Activated naive CD4-positive, alpha-beta T cell treated with anti-CD3 and anti-CD28 coated beads, Interleukin-2, amount 10 ng/mL, durations not matched to agents 7 days and 5 days (primary cell): Measurements from ENCODE around the gene WNK4.
"Not testable (repeated sequence)": the region's sequence is repeated elsewhere in the genome, so short reads cannot be mapped to it uniquely, and the experiment has no call there.

Source experiments
- CTCF ChIA-PET: fragments of 350-600 bp; sonication (Branson Sonifier 250); formaldehyde crosslinking; loops from one replicate; lab custom pipeline; 2021; ENCODE audit warnings: antibody characterized with exemption; lab: Charles Lee
- DNase-seq: peaks from one replicate; pipeline ENCODE4 v3.0.0-alpha.2; 2020
- H3K27ac Mint-ChIP-seq: one replicate; pipeline ENCODE4 v1.8.0; 2021; ENCODE audit warnings: mild to moderate bottlenecking, moderate library complexity, mixed read lengths
- H3K27me3 Mint-ChIP-seq: one replicate; pipeline ENCODE4 v1.8.0; 2021; ENCODE audit warnings: mild to moderate bottlenecking, mixed read lengths
- H3K36me3 Mint-ChIP-seq: one replicate; pipeline ENCODE4 v1.8.0; 2021; ENCODE audit warnings: mixed read lengths
- H3K4me1 Mint-ChIP-seq: one replicate; pipeline ENCODE4 v1.8.0; 2021; ENCODE audit warnings: mixed read lengths
- H3K4me3 Mint-ChIP-seq: one replicate; pipeline ENCODE4 v1.8.0; 2021; ENCODE audit warnings: mild to moderate bottlenecking, moderate library complexity, mixed read lengths
- H3K9me3 Mint-ChIP-seq: one replicate; pipeline ENCODE4 v1.8.0; 2021; ENCODE audit warnings: mixed read lengths

The WNK4 gene

GRCh38 chr17:42759982-42760651 is 20.3 kb upstream of the WNK4 start:
- CTCF ChIA-PET = interaction anchor here (1.0 to 5.3 kb wide), 3 partner anchors 10 to 182 kb away, joined by 3 to 77 read pairs (median 3); partner anchors contain the start of gene PSMC3IP
- no peak for DNase-seq
- Mint-ChIP-seq H3K27ac (no peak overlapping the region), H3K4me3 (no peak overlapping the region), H3K27me3 (peaks cover 92% of the 10 kb centered on the region), H3K9me3 (no peaks in the 10 kb centered on the region), H3K36me3 (no peaks in the 10 kb centered on the region), H3K4me1 (peaks cover 12% of the 10 kb centered on the region)

- Mint-ChIP-seq H3K4me3 (peak within 1 kb of the TSS; percentile 41), H3K27ac (no peak within 1 kb of the TSS), H3K27me3 (peaks cover 89% of the 10 kb centered on the region), H3K36me3 (no peaks in the 10 kb centered on the region), H3K9me3 (no peaks in the 10 kb centered on the region), H3K4me1 (peaks cover 12% of the 10 kb centered on the region)
- CTCF ChIA-PET = interaction anchor here (0.9 to 5.3 kb wide), 6 partner anchors 11 to 182 kb away, joined by 3 to 77 read pairs (median 3); partner anchors contain the start of gene PSMC3IP
- DNase-seq = peak; percentile 38
These were observed 19.5 kb upstream of the WNK4 start, which contains the start of gene RAMP2 for GRCh38 chr17:42760652-42761581. TSS of gene RAMP2 (plus strand) at chr17:42761227. CDS start at chr17:42761262, 35 bp downstream.

- Mint-ChIP-seq H3K4me3 (peak overlapping the region; percentile 28), H3K36me3 (no peaks in the 10 kb centered on the region), H3K27me3 (peaks cover 91% of the 10 kb centered on the region), H3K27ac (no peak overlapping the region), H3K9me3 (no peaks in the 10 kb centered on the region), H3K4me1 (peaks cover 12% of the 10 kb centered on the region)
- CTCF ChIA-PET = interaction anchor here (0.9 to 5.3 kb wide), 6 partner anchors 11 to 183 kb away, joined by 3 to 77 read pairs (median 11); partner anchors contain the start of genes PSMC3IP and VPS25
- no peak for DNase-seq
These were observed 18.8 kb upstream of the WNK4 start for GRCh38 chr17:42761638-42762037.

GRCh38 chr17:42766124-42766523 is 14.3 kb upstream of the WNK4 start:
- H3K27ac Mint-ChIP-seq = no peak overlapping the region
- peaks cover 8% of the 10 kb centered on the region for H3K4me1 Mint-ChIP-seq
- no peaks in the 10 kb centered on the region for H3K9me3 Mint-ChIP-seq
- H3K4me3 Mint-ChIP-seq = no peak overlapping the region
- DNase-seq = no peak
- no peaks in the 10 kb centered on the region for H3K36me3 Mint-ChIP-seq
- CTCF ChIA-PET = no interaction called here
- peaks cover 69% of the 10 kb centered on the region for H3K27me3 Mint-ChIP-seq

GRCh38 chr17:42767512-42767911 is 12.9 kb upstream of the WNK4 start:
- H3K27ac Mint-ChIP-seq = no peak overlapping the region
- no peaks in the 10 kb centered on the region for H3K36me3 Mint-ChIP-seq
- H3K27me3 Mint-ChIP-seq = peaks cover 56% of the 10 kb centered on the region
- CTCF ChIA-PET = no interaction called here
- H3K9me3 Mint-ChIP-seq = no peaks in the 10 kb centered on the region
- peaks cover 10% of the 10 kb centered on the region for H3K4me1 Mint-ChIP-seq
- no peak overlapping the region for H3K4me3 Mint-ChIP-seq
- DNase-seq = no peak

GRCh38 chr17:42768006-42768405 is 12.4 kb upstream of the WNK4 start:
- peaks cover 13% of the 10 kb centered on the region for H3K4me1 Mint-ChIP-seq
- H3K36me3 Mint-ChIP-seq, H3K4me3 Mint-ChIP-seq, H3K27ac Mint-ChIP-seq, CTCF ChIA-PET, H3K9me3 Mint-ChIP-seq, DNase-seq: not testable (repeated sequence)
- peaks cover 51% of the 10 kb centered on the region for H3K27me3 Mint-ChIP-seq

- CTCF ChIA-PET = interaction anchor here (1.4 kb wide), 1 partner anchor 192 kb away, joined by 3 read pairs; no protein-coding TSS in a partner anchor
These were observed 10.4 kb upstream of the WNK4 start for GRCh38 chr17:42769964-42770363.

GRCh38 chr17:42772945-42773289 is 7.5 kb upstream of the WNK4 start:
- Mint-ChIP-seq H3K4me1 (peaks cover 37% of the 10 kb centered on the region), H3K36me3 (peaks cover 35% of the 10 kb centered on the region), H3K27ac (peak overlapping the region; percentile 90), H3K4me3 (peak overlapping the region; percentile 97), H3K9me3 (no peaks in the 10 kb centered on the region), H3K27me3 (peaks cover 11% of the 10 kb centered on the region)
- no peak for DNase-seq
- CTCF ChIA-PET = interaction anchor here (1.6 to 2.6 kb wide), 3 partner anchors 10 to 194 kb away, joined by 6 to 18 read pairs (median 9); no protein-coding TSS in a partner anchor

More at GRCh38 chr17:42769964-42770363, 10.4 kb upstream of the WNK4 start:
- Mint-ChIP-seq H3K27me3 (peaks cover 35% of the 10 kb centered on the region), H3K36me3 (peaks cover 18% of the 10 kb centered on the region), H3K4me1 (peaks cover 30% of the 10 kb centered on the region)
- H3K4me3 Mint-ChIP-seq, DNase-seq, H3K27ac Mint-ChIP-seq, H3K9me3 Mint-ChIP-seq: not testable (repeated sequence)

- Mint-ChIP-seq H3K9me3 (no peaks in the 10 kb centered on the region), H3K36me3 (peaks cover 38% of the 10 kb centered on the region), H3K4me1 (peaks cover 37% of the 10 kb centered on the region), H3K27me3 (peaks cover 6% of the 10 kb centered on the region), H3K4me3 (peak within 1 kb of the TSS; percentile 97), H3K27ac (peak within 1 kb of the TSS; percentile 90)
- CTCF ChIA-PET = interaction anchor here (1.6 to 2.6 kb wide), 3 partner anchors 11 to 195 kb away, joined by 6 to 18 read pairs (median 9); no protein-coding TSS in a partner anchor
- DNase-seq = peak; percentile 80
These were observed 6.9 kb upstream of the WNK4 start, which contains the start of gene VPS25 for GRCh38 chr17:42773290-42774035. TSS of gene VPS25 (plus strand) at chr17:42773449. CDS start at chr17:42773476, 27 bp downstream.

- peaks cover 37% of the 10 kb centered on the region for H3K4me1 Mint-ChIP-seq
- H3K9me3 Mint-ChIP-seq = no peaks in the 10 kb centered on the region
- peak overlapping the region; percentile 97 for H3K4me3 Mint-ChIP-seq
- peak overlapping the region; percentile 90 for H3K27ac Mint-ChIP-seq
- H3K27me3 Mint-ChIP-seq = peaks cover 2% of the 10 kb centered on the region
- no peak for DNase-seq
- CTCF ChIA-PET = interaction anchor here (1.6 to 2.6 kb wide), 3 partner anchors 11 to 196 kb away, joined by 6 to 18 read pairs (median 9); no protein-coding TSS in a partner anchor
- H3K36me3 Mint-ChIP-seq = peaks cover 44% of the 10 kb centered on the region
These were observed 6.2 kb upstream of the WNK4 start for GRCh38 chr17:42774066-42774745.

GRCh38 chr17:42775534-42776098 is 4.8 kb upstream of the WNK4 start:
- H3K4me1 Mint-ChIP-seq = peaks cover 43% of the 10 kb centered on the region

GRCh38 chr17:42778570-42778969 is 1.8 kb upstream of the WNK4 start:
- H3K27me3 Mint-ChIP-seq = peaks cover 45% of the 10 kb centered on the region
- H3K36me3 Mint-ChIP-seq = peaks cover 46% of the 10 kb centered on the region
- H3K27ac Mint-ChIP-seq = no peak overlapping the region
- H3K9me3 Mint-ChIP-seq = no peaks in the 10 kb centered on the region
- H3K4me3 Mint-ChIP-seq = no peak overlapping the region
- peaks cover 31% of the 10 kb centered on the region for H3K4me1 Mint-ChIP-seq
- no peak for DNase-seq
- CTCF ChIA-PET = interaction anchor here (0.6 kb wide), 1 partner anchor 98 kb away, joined by 3 read pairs; no protein-coding TSS in a partner anchor

More at GRCh38 chr17:42775534-42776098, 4.8 kb upstream of the WNK4 start:
- CTCF ChIA-PET = no interaction called here
- DNase-seq = no peak
- Mint-ChIP-seq H3K4me3 (no peak overlapping the region), H3K9me3 (no peaks in the 10 kb centered on the region), H3K27me3 (peaks cover 16% of the 10 kb centered on the region), H3K27ac (no peak overlapping the region), H3K36me3 (peaks cover 51% of the 10 kb centered on the region)
